Measurements from ENCODE around the gene SCN2A. TPM values are rescaled to one million over a fixed set of nuclear protein-coding genes. Genes with fewer than 3 reads are reported as not detected.

SCN2A gene
- total and polyA plus RNA-seq, 2 of the 4 experiments (the other 2 are of a cell fraction): 0.24 to 0.54 TPM

DNA sequence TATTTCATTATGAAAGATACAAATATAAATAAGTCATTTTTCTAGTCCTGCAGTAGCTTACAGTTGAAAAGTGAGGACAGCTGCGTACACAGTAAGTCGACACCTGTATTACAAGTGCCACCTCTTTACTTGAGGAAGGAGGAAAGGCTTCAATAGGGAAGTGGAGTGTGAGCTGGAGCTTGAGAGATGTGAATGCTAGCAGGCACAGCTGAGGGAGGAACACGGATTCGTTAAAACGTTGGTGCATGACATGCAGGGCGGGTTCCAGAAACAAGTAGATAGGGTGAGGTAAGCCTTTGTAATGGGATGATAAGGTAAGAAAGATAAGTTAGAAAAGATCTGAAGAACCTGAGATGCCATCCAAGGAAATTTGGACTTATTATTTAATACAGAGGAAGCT, 132.1 kb downstream of the SCN2A start:
- Histone ChIP-seq H2AK5ac (ENCODE audit: low read depth, low read length) (no peak overlapping the region), H4K5ac (ENCODE audit: low read depth, low read length) (no peak overlapping the region), H2BK15ac (ENCODE audit: low read depth, low read length) (no peak overlapping the region), H2AK9ac (replicated peaks; ENCODE audit: low read depth, low read length, poor library complexity) (no peak overlapping the region), H4K8ac (ENCODE audit: low read depth in 2 of 2, low read length in 2 of 2) (no peak overlapping the region), H3K27ac (ENCODE audit: insufficient read depth, low read length) (no peak overlapping the region), H3K18ac (ENCODE audit: low read depth, low read length) (no peak overlapping the region), H3K27me3 (ENCODE audit: control insufficient read depth, insufficient read depth, low read length) (no peaks in the 10 kb centered on the region), H3K4me3 (ENCODE audit: insufficient read depth, low read depth, low read length) (no peak overlapping the region), H2AFZ (replicated peaks; ENCODE audit: low read length, poor library complexity) (no peak overlapping the region), H3K79me1 (ENCODE audit: low read depth in 1 of 2, low read length in 2 of 2) (no peaks in the 10 kb centered on the region), H3K4me1 (ENCODE audit: control insufficient read depth, insufficient read depth, low read length) (no peaks in the 10 kb centered on the region), H3K9me1 (ENCODE audit: insufficient read depth, low read length) (no peaks in the 10 kb centered on the region), H3K9ac (ENCODE audit: low read depth, low read length) (no peak overlapping the region), H3K4ac (ENCODE audit: low read depth, low read length) (no peak overlapping the region), H3K36me3 (ENCODE audit: control insufficient read depth, insufficient read depth, low read length) (no peaks in the 10 kb centered on the region), H3K4me2 (ENCODE audit: low read depth, low read length) (no peak overlapping the region), H2BK5ac (ENCODE audit: low read depth, low read length, poor library complexity, severe bottlenecking) (no peak overlapping the region), H3K23ac (ENCODE audit: low read depth, low read length) (no peak overlapping the region), H2BK120ac (ENCODE audit: low read depth, low read length) (no peak overlapping the region), H4K91ac (ENCODE audit: insufficient read depth, low read depth, low read length) (no peak overlapping the region), H2BK20ac (ENCODE audit: low read depth, low read length) (no peak overlapping the region), H3K9me3 (ENCODE audit: control insufficient read depth, insufficient read depth, low read length) (no peaks in the 10 kb centered on the region), H3K56ac (ENCODE audit: extremely low read depth, insufficient read depth, low read length) (no peak overlapping the region), H3K14ac (replicated peaks; ENCODE audit: low read depth, low read length) (no peak overlapping the region), H4K20me1 (ENCODE audit: insufficient read depth, low read length) (no peaks in the 10 kb centered on the region)
- no CpG with 5 or more reads among the region's 6 CpGs for WGBS, 2 experiments (ENCODE audit: extremely low coverage in 2 of 2, insufficient read length in 1 of 2)
- ChIA-PET POLR2A (ENCODE audit: unreplicated experiment) (no interaction called here), CTCF (no interaction called here)
- intact Hi-C loops (cut with micrococcal nuclease) (no loop called here), in situ Hi-C loops (cut with MboI; ENCODE audit: low sequenced_read_pairs) (no loop called here), dilution Hi-C loops (cut with HindIII; ENCODE audit: low sequenced_read_pairs, unreplicated experiment) (no loop called here)
- no TSS peak for BruUV-seq (replicated peaks)
- DNase-seq: no peak
- TF ChIP-seq RFX5 (IDR thresholded peaks at IDR 0.05; ENCODE audit: low read depth, low read length) (no peak), RAD21 (IDR thresholded peaks at IDR 0.05; ENCODE audit: low read length) (no peak), SMC3 (IDR thresholded peaks at IDR 0.05; ENCODE audit: low read depth, low read length) (no peak)
- TF ChIP-seq, protein P1, sequence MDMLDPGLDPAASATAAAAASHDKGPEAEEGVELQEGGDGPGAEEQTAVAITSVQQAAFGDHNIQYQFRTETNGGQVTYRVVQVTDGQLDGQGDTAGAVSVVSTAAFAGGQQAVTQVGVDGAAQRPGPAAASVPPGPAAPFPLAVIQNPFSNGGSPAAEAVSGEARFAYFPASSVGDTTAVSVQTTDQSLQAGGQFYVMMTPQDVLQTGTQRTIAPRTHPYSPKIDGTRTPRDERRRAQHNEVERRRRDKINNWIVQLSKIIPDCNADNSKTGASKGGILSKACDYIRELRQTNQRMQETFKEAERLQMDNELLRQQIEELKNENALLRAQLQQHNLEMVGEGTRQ (IDR thresholded peaks at IDR 0.05; ENCODE audit: low read depth, low read length): no peak
- no peak for ATAC-seq (ENCODE audit: low read depth)
